ENCODE data around the gene BCAT1.

Gene BCAT1

GRCh38 chr12:24896171-24896570, 52.7 kb downstream of the BCAT1 start:
- TF ChIP-seq ZFX (IDR thresholded peaks at IDR 0.05) (no peak), CTCF (conservative IDR thresholded peaks at IDR 0.05) (no peak)
- no peak overlapping the region for H3K27ac ChIP-seq

GRCh38 chr12:24895612-24896011, 53.3 kb downstream of the BCAT1 start:
- TF ChIP-seq CTCF (conservative IDR thresholded peaks at IDR 0.05) (no peak), ZFX (IDR thresholded peaks at IDR 0.05) (no peak)
- H3K27ac ChIP-seq = no peak overlapping the region

GRCh38 chr12:24894879-24895278, 54.0 kb downstream of the BCAT1 start:
- no peak overlapping the region for H3K27ac ChIP-seq
- TF ChIP-seq ZFX (IDR thresholded peaks at IDR 0.05) = no peak
- TF ChIP-seq CTCF (conservative IDR thresholded peaks at IDR 0.05) = no peak

- no peak overlapping the region for H3K27ac ChIP-seq
- TF ChIP-seq ZFX (IDR thresholded peaks at IDR 0.05) (no peak), CTCF (conservative IDR thresholded peaks at IDR 0.05) (no peak)
Measured at GRCh38 chr12:24890048-24890803, 58.7 kb downstream of the BCAT1 start.

GRCh38 chr12:24889411-24889810, 59.5 kb downstream of the BCAT1 start:
- TF ChIP-seq ZFX (IDR thresholded peaks at IDR 0.05) (no peak), CTCF (conservative IDR thresholded peaks at IDR 0.05) (no peak)
- H3K27ac ChIP-seq = no peak overlapping the region

GRCh38 chr12:24888813-24889212, 60.1 kb downstream of the BCAT1 start:
- TF ChIP-seq ZFX (IDR thresholded peaks at IDR 0.05) (no peak), CTCF (conservative IDR thresholded peaks at IDR 0.05) (no peak)

GRCh38 chr12:24884911-24885310, 64.0 kb downstream of the BCAT1 start:
- H3K27ac ChIP-seq = no peak overlapping the region
- TF ChIP-seq CTCF (conservative IDR thresholded peaks at IDR 0.05) = no peak

More at GRCh38 chr12:24888813-24889212, 60.1 kb downstream of the BCAT1 start:
- no peak overlapping the region for H3K27ac ChIP-seq
